GM12878 (cell line): Measurements from ENCODE around the gene GHRL. TPM values are rescaled to one million over a fixed set of nuclear protein-coding genes. Genes with fewer than 3 reads are reported as not detected.

Experiments used
- BCL3 ChIP-seq: IDR thresholded peaks from 2 replicates; pipeline ENCODE4 v1.6.1; 2011; ENCODE audit warnings: borderline replicate concordance, low read depth, mild to moderate bottlenecking, moderate library complexity, low read length; ENCODE audit not compliant: insufficient read depth, poor library complexity, severe bottlenecking
- CEBPB ChIP-seq, 2 experiments: fragments of 150-350 bp in 1 of 2; IDR thresholded peaks; 2 replicates each; pipeline ENCODE4 v1.6.1; 2012 to 2014; ENCODE audit warnings: low read depth in 2 of 2, low read length in 2 of 2, borderline replicate concordance in 1 of 2, inconsistent platforms in 1 of 2
- CHD2 ChIP-seq: IDR thresholded peaks from 2 replicates; pipeline ENCODE4 v1.6.1; 2011; ENCODE audit warnings: low read depth, low read length, improper control_type of control experiment, borderline replicate concordance
- DPF2 ChIP-seq: fragments of 450-650 bp; IDR thresholded peaks from 2 replicates; pipeline ENCODE4 v1.6.1; 2017; ENCODE audit warnings: mild to moderate bottlenecking
- E2F8 ChIP-seq: fragments of 450-650 bp; IDR thresholded peaks from 2 replicates; pipeline ENCODE4 v1.6.1; 2018; ENCODE audit warnings: mild to moderate bottlenecking, low read depth, moderate library complexity; ENCODE audit not compliant: partially characterized antibody
- EP300 ChIP-seq, 2 experiments: fragments of 150-350 bp in 1 of 2; IDR thresholded peaks; 2 replicates each; pipeline ENCODE4 v1.6.1; 2011 to 2012; ENCODE audit warnings: low read depth in 2 of 2, low read length in 2 of 2, borderline replicate concordance in 1 of 2, improper control_type of control experiment in 1 of 2, inconsistent platforms in 1 of 2; ENCODE audit not compliant: control insufficient read depth in 1 of 2
- ESRRA ChIP-seq: IDR thresholded peaks from 2 replicates; pipeline ENCODE4 v1.6.1; 2012; ENCODE audit warnings: mild to moderate bottlenecking, low read length, improper control_type of control experiment
- FOXM1 ChIP-seq: IDR thresholded peaks from 2 replicates; pipeline ENCODE4 v1.6.1; 2012; ENCODE audit warnings: low read depth, mild to moderate bottlenecking, inconsistent platforms, low read length, moderate library complexity
- HDAC6 ChIP-seq: fragments of 200-600 bp; sonication (generic); IDR thresholded peaks from one replicate; pipeline ENCODE4 v1.8.0; 2017; ENCODE audit warnings: antibody characterized with exemption; ENCODE audit not compliant: unreplicated experiment
- MEF2B ChIP-seq: fragments of 450-650 bp; IDR thresholded peaks from 2 replicates; pipeline ENCODE4 v1.6.1; 2018; ENCODE audit warnings: mild to moderate bottlenecking, moderate library complexity; ENCODE audit not compliant: partially characterized antibody, poor library complexity, severe bottlenecking
- MXI1 ChIP-seq: fragments of 150-350 bp; IDR thresholded peaks from 2 replicates; pipeline ENCODE4 v1.6.1; 2011; ENCODE audit warnings: low read depth, mild to moderate bottlenecking, inconsistent platforms, low read length, improper control_type of control experiment
- MYC ChIP-seq: IDR thresholded peaks from 2 replicates; pipeline ENCODE4 v1.6.1; 2011; ENCODE audit warnings: mild to moderate bottlenecking, low read length, moderate library complexity, inconsistent platforms; ENCODE audit not compliant: insufficient read depth, insufficient replicate concordance, insufficient read length, severe bottlenecking
- NFIC ChIP-seq: IDR thresholded peaks from 2 replicates; pipeline ENCODE4 v1.6.1; 2012; ENCODE audit warnings: low read depth, mild to moderate bottlenecking, inconsistent platforms, low read length, moderate library complexity
- PAX5 ChIP-seq: IDR thresholded peaks from 2 replicates; pipeline ENCODE4 v1.6.1; 2011; ENCODE audit warnings: low read depth, low read length, borderline replicate concordance
- PKNOX1 ChIP-seq: fragments of 450-650 bp; IDR thresholded peaks from 2 replicates; pipeline ENCODE4 v1.6.1; 2016; ENCODE audit warnings: mild to moderate bottlenecking
- REST ChIP-seq: IDR thresholded peaks from 2 replicates; pipeline ENCODE4 v1.6.1; 2012; ENCODE audit warnings: mild to moderate bottlenecking, low read depth, low read length
- SMAD1 ChIP-seq: fragments of 450-650 bp; IDR thresholded peaks from 2 replicates; pipeline ENCODE4 v1.6.1; 2018; ENCODE audit warnings: mild to moderate bottlenecking, low read depth; ENCODE audit not compliant: partially characterized antibody
- SRF ChIP-seq, 2 experiments: IDR thresholded peaks; 2 replicates each; pipeline ENCODE4 v1.6.1; 2011; ENCODE audit warnings: low read depth in 2 of 2, low read length in 2 of 2, mild to moderate bottlenecking in 1 of 2, moderate library complexity in 1 of 2
- polyA plus RNA-seq, 11 experiments: library from polyadenylated mRNA; depleted of rRNA in 4 of 11; unstranded in 6 of 11; stranded (reverse) in 5 of 11; fragments of >200 nt; fragmentation: Nextera tagmentation in 4 of 11; fragmentation: Illumina TruSeq in 1 of 11; extraction: Ambion mirVana in 4 of 11; extraction: Trizol in 1 of 11; gene quantifications; 1 replicate in 1 of 11; 2 replicates in 10 of 11; pipeline versions ENCODE4 v1.2.1 to v1.2.3, GENCODE V29; 2011 to 2016; ENCODE audit warnings: inconsistent platforms in 2 of 11, missing spikeins in 2 of 11, low read depth in 1 of 11
- total RNA-seq, 4 experiments: library from RNA; depleted of rRNA in 3 of 4; stranded (reverse); fragments of >200 nt in 3 of 4; fragmentation: Illumina TruSeq in 1 of 4; extraction: Trizol in 1 of 4; gene quantifications; 2 replicates each; pipeline versions ENCODE4 v1.2.1 to v1.2.3, GENCODE V29; 2013 to 2021

GHRL gene
- total and polyA plus RNA-seq, 10 of the 15 experiments (the other 5 are each of a cell fraction or from before 2014, with no cell fraction given): 0.35 to 2.2 (median 0.88) TPM

- peak; percentile 59; the same call in 1 of the 2 replicates for TF ChIP-seq MXI1
- no peak for TF ChIP-seq HDAC6
- peak; percentile 16 for TF ChIP-seq BCL3
- TF ChIP-seq EP300 (IDR thresholded peaks at IDR 0.05; ENCODE audit: borderline replicate concordance in 1 of 2, control insufficient read depth in 1 of 2, low read depth in 2 of 2, low read length in 2 of 2): peak; percentile 26 to 50; a peak in 2 of 4 replicates
- peak; percentile 24 to 51; a peak in 1 of 4 replicates for TF ChIP-seq SRF (IDR thresholded peaks at IDR 0.05; ENCODE audit: low read depth in 2 of 2, low read length in 2 of 2)
- peak; percentile 64; the same call in 1 of the 2 replicates for TF ChIP-seq NFIC
- TF ChIP-seq CEBPB (IDR thresholded peaks at IDR 0.05; ENCODE audit: borderline replicate concordance in 1 of 2, low read depth in 2 of 2, low read length in 2 of 2): peak in 1 of 2 experiments; percentile 49; a peak in 1 of 4 replicates
- peak; percentile 91 for TF ChIP-seq PKNOX1
- TF ChIP-seq CHD2: 0 out of 2 replicates have a peak, but pooled peaks have one; percentile 23
- peak; percentile 54; the same call in 1 of the 2 replicates for TF ChIP-seq PAX5
- peak; percentile 99 for TF ChIP-seq MEF2B
- no peak for TF ChIP-seq SMAD1
- TF ChIP-seq MYC: no peak
- TF ChIP-seq REST: no peak
- TF ChIP-seq FOXM1: peak; percentile 66; the same call in 1 of the 2 replicates
- peak; percentile 78 for TF ChIP-seq DPF2
- no peak for TF ChIP-seq ESRRA
- no peak for TF ChIP-seq E2F8
These were observed at the start of gene GHRL (continued) for GRCh38 chr3:10292505-10293419.
